Melanocyte of skin (primary cell): Measurements from ENCODE around the gene ECEL1. TPM values are rescaled to one million over a fixed set of nuclear protein-coding genes. Genes with fewer than 3 reads are reported as not detected.

ENCODE experiments used
- total RNA-seq, 2 donors: library from RNA; depleted of rRNA; stranded (reverse); fragments of >200 nt; gene quantifications; 2 replicates each; pipeline ENCODE4 v1.2.3, GENCODE V29; 2012

Gene ECEL1, protein sequence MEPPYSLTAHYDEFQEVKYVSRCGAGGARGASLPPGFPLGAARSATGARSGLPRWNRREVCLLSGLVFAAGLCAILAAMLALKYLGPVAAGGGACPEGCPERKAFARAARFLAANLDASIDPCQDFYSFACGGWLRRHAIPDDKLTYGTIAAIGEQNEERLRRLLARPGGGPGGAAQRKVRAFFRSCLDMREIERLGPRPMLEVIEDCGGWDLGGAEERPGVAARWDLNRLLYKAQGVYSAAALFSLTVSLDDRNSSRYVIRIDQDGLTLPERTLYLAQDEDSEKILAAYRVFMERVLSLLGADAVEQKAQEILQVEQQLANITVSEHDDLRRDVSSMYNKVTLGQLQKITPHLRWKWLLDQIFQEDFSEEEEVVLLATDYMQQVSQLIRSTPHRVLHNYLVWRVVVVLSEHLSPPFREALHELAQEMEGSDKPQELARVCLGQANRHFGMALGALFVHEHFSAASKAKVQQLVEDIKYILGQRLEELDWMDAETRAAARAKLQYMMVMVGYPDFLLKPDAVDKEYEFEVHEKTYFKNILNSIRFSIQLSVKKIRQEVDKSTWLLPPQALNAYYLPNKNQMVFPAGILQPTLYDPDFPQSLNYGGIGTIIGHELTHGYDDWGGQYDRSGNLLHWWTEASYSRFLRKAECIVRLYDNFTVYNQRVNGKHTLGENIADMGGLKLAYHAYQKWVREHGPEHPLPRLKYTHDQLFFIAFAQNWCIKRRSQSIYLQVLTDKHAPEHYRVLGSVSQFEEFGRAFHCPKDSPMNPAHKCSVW
- total RNA-seq: not detected

DNA sequence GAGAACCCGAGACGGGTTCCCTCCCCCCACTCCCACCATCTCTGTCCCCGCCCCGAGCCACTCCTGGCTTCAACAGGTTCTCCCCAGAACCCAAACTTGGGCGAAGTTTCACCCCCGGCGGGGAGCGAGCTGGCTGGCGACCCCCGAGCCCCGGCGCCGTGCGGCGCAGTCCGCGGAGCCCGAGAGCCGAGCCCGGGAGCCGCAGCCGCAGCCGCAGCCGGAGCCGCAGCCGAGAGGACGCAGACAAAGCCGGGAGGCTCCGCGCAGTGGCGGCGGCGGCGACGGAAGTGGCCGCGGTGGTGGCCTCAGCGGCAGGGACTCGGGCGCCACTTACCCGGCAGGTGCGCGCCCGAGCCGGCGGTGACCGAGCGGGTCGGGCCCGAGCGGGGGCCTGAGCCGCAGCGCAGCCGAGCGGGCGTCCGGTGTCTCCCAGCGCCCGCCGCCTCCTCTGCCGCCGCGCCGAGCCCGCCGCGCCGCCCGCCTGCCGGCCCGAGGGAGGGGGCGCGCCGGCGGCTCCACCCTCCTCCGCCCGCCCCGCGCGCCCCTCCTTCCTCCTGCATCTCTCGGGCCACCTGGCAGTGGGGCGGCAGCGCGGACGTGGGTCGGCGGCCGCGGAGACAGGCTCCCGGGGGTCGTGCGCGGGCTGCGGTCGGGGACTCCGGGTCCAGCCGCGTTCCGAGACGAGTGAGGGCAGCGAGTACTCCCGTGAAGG is at the start of gene ECEL1:
ECEL1 (minus strand) TSS at position 450 of the 712 bp plus-strand sequence. CDS start 1,181 bp downstream, outside the sequence.

DNA sequence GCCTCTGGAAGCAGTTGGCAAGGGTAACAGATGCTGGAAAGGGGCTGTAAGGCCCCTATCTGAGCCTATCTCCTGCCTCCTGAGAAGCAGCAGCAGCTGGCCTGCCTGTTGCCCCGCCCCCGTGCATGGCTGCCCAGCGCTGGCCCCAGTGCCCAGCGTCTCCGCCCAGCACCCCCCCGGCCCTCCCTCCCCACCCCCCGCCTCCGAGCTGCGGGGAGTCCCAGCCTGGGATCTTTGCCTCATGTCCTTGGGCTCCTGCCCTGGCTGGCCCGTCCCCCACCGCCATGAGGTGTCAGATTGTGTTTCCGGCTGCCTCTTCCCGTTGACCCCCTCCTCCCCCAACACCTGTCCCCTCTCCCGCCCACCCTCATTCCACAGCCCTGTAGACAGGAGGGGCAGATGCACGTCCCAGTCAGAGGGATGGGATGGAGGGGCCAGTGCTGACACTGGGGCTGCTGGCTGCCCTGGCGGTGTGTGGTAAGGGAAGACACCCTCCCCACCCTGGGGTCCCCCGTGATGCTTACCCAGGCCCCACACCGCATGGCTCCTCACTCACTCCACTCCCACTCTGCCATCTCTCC is 38.2 kb upstream of the ECEL1 start, which contains the start of gene CHRND:
CHRND (plus strand) TSS at position 370 of the 581 bp plus-strand sequence; CDS start at position 426, 56 bp downstream.

DNA sequence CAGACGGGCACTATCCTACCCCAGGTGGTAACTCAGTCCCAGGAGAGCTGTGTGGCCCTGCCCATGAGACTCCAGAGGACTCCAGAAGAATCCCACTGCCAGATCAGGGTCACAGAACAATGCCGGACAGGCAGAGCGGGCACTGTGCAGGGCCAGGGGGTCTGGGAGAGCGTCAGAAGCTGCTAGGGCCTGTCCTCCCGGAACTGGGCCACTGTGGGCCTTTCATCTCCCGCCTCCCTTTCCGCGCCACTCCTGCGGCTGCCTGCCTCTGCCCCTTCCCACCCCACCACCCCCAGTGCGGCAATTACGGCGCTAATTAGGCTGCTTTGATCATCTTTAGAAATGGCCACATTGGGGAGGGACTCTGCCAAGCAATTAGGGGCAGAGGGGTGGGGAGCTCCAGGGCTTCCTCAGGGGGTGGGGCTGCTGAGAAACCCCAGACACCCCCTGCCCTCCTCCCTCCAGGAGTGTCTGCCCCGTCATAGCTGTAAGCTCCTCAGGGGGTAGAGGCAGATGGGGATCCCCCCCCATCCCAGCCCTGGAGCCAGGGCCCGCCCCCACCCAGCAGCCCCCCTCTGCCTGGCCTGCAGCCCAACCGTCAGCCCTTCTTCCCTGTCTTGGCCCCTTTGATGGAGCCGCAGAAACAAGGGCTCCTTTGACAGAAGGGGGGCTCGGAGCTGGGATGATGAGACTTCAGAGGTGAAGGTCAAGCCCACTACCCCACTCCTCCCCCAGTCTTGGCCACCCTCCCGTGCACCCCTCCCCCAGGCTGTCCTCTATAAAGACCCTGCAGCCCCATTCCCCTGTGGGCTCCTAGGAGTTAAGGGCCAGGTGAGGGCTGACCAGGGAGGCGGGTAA is 32.2 kb upstream of the ECEL1 start, which contains the start of gene PRSS56:
PRSS56 (plus strand) TSS at position 808 of the 858 bp plus-strand sequence. CDS start 211 bp downstream, outside the sequence.

DNA sequence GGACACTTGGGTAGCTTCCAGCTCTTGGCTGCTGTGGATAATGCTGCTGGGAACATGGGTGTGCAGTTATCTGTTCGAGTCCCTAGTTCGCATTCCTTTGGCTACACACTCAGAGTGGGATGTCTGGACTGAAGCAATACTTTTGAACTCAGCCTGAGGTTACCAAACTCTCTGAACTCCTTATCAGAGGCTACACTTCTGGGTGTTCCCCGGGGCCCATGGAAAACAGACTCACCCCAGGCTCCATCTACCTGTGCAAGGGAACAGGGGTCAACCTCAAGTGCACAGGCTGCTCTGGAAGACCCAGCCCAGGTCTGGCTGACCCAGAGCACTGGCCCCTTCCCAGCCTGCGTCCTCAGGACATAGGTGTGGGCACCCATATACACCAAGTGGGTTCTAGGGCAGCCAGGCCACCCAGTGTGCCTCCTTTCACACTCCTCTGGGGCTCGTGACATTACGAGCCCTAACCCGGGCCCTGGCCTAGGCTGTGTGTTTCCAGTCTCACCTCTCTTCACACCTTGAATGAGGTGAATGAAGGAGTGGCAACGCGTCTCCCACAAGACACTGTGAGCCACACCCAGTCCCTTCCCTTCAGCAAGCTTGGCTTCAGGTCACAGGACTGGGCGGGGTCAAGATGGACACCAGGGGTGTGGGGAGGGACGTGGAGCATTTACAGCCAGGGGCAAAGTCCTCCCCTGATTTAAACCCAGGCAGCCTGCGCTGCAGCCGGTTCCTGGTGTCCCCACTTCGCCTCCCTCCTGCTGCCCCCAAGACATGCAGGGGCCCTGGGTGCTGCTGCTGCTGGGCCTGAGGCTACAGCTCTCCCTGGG is 32.0 kb downstream of the ECEL1 start, which contains the start of gene ALPI:
ALPI (plus strand) TSS at position 728 of the 830 bp plus-strand sequence; CDS start at position 775, 47 bp downstream.

Other genes with a start within 250 kb of the ECEL1 start
- not detected for gene ALPP, start 109.1 kb downstream of the ECEL1 start, total RNA-seq
- not detected for gene ALPG, start 81.0 kb downstream of the ECEL1 start, total RNA-seq
- not detected for gene ALPI, start 31.7 kb downstream of the ECEL1 start, total RNA-seq
- not detected for gene PRSS56, start 32.6 kb upstream of the ECEL1 start, total RNA-seq
- not detected for gene CHRND, start 38.3 kb upstream of the ECEL1 start, total RNA-seq
- gene CHRNG, start 51.9 kb upstream of the ECEL1 start, total RNA-seq: not detected
- gene TIGD1, start 62.7 kb upstream of the ECEL1 start, total RNA-seq: 1 to 10 TPM; 6.5 to 7.0 TPM
- gene EIF4E2, start 62.9 kb upstream of the ECEL1 start, total RNA-seq: 10 to 100 TPM; 42.7 to 99.6 TPM
- gene EFHD1, start 145.8 kb upstream of the ECEL1 start, total RNA-seq: under 1 TPM; 0.34 to 0.67 TPM
- gene GIGYF2, start 209.5 kb upstream of the ECEL1 start, total RNA-seq: 10 to 100 TPM; 42.3 to 53.6 TPM